ENCODE results near the gene NUDT5. TPM values are rescaled to one million over a fixed set of nuclear protein-coding genes. Genes with fewer than 3 reads are reported as not detected.

The NUDT5 gene
- total and polyA plus RNA-seq, 2 of the 13 experiments (the other 11 are each of a cell fraction or from before 2014, with no cell fraction given) = 79.6 to 134 TPM

GRCh38 chr10:12238821-12239220 lies 43.1 kb upstream of the NUDT5 start (continued):
- TF ChIP-seq, protein P1, sequence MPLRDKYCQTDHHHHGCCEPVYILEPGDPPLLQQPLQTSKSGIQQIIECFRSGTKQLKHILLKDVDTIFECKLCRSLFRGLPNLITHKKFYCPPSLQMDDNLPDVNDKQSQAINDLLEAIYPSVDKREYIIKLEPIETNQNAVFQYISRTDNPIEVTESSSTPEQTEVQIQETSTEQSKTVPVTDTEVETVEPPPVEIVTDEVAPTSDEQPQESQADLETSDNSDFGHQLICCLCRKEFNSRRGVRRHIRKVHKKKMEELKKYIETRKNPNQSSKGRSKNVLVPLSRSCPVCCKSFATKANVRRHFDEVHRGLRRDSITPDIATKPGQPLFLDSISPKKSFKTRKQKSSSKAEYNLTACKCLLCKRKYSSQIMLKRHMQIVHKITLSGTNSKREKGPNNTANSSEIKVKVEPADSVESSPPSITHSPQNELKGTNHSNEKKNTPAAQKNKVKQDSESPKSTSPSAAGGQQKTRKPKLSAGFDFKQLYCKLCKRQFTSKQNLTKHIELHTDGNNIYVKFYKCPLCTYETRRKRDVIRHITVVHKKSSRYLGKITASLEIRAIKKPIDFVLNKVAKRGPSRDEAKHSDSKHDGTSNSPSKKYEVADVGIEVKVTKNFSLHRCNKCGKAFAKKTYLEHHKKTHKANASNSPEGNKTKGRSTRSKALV (CRISPR knock-in tag; IDR thresholded peaks at IDR 0.05) = no peak
- no peak for TF ChIP-seq ZKSCAN5 (CRISPR knock-in tag; IDR thresholded peaks at IDR 0.05)
- peak; percentile 46; the same call in 1 of the 2 replicates for TF ChIP-seq RXRB (CRISPR knock-in tag; IDR thresholded peaks at IDR 0.05; ENCODE audit: borderline replicate concordance)
- peak; percentile 53; the same call in 1 of the 2 replicates for TF ChIP-seq ZNF788 (CRISPR knock-in tag; IDR thresholded peaks at IDR 0.05; ENCODE audit: borderline replicate concordance)
- TF ChIP-seq ZNF337 (CRISPR knock-in tag; IDR thresholded peaks at IDR 0.05; ENCODE audit: borderline replicate concordance, low read depth) = no peak
- TF ChIP-seq ZNF460 (CRISPR knock-in tag; IDR thresholded peaks at IDR 0.05; ENCODE audit: borderline replicate concordance) = peak; percentile 82; the same call in 1 of the 2 replicates
- no peak for TF ChIP-seq CHD4 (IDR thresholded peaks at IDR 0.05; ENCODE audit: borderline replicate concordance, low read length)
- TF ChIP-seq ADNP (CRISPR knock-in tag; IDR thresholded peaks at IDR 0.05) = 0 out of 2 replicates have a peak, but pooled peaks have one; percentile 55
- peak; percentile 67; the same call in 1 of the 2 replicates for TF ChIP-seq ISL2 (CRISPR knock-in tag; IDR thresholded peaks at IDR 0.05)
- TF ChIP-seq YEATS4 (CRISPR knock-in tag; IDR thresholded peaks at IDR 0.05; ENCODE audit: borderline replicate concordance) = no peak
- no peak for TF ChIP-seq KLF15 (CRISPR knock-in tag; IDR thresholded peaks at IDR 0.05; ENCODE audit: borderline replicate concordance)
- TF ChIP-seq NR2F6 (IDR thresholded peaks at IDR 0.05) = 0 out of 2 replicates have a peak, but pooled peaks have one; percentile 10
- peak; percentile 43; the same call in 1 of the 2 replicates for TF ChIP-seq NR2F6 (CRISPR knock-in tag; IDR thresholded peaks at IDR 0.05)
- TF ChIP-seq, protein P2, sequence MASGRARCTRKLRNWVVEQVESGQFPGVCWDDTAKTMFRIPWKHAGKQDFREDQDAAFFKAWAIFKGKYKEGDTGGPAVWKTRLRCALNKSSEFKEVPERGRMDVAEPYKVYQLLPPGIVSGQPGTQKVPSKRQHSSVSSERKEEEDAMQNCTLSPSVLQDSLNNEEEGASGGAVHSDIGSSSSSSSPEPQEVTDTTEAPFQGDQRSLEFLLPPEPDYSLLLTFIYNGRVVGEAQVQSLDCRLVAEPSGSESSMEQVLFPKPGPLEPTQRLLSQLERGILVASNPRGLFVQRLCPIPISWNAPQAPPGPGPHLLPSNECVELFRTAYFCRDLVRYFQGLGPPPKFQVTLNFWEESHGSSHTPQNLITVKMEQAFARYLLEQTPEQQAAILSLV (CRISPR knock-in tag; IDR thresholded peaks at IDR 0.05; ENCODE audit: borderline replicate concordance) = no peak
- no peak for TF ChIP-seq NFE2L1 (CRISPR knock-in tag; IDR thresholded peaks at IDR 0.05; ENCODE audit: borderline replicate concordance)
- no peak for TF ChIP-seq BATF2 (CRISPR knock-in tag; IDR thresholded peaks at IDR 0.05)
- no peak for TF ChIP-seq SOX6 (IDR thresholded peaks at IDR 0.05)
- TF ChIP-seq SOX6 (CRISPR knock-in tag; IDR thresholded peaks at IDR 0.05) = peak; percentile 73
- 0 out of 2 replicates have a peak, but pooled peaks have one; percentile 18 for TF ChIP-seq ZNF609 (CRISPR knock-in tag; IDR thresholded peaks at IDR 0.05; ENCODE audit: borderline replicate concordance)
- TF ChIP-seq ZNF781 (CRISPR knock-in tag; IDR thresholded peaks at IDR 0.05; ENCODE audit: borderline replicate concordance, not compliant biosample characterization) = no peak
- TF ChIP-seq ZNF891 (CRISPR knock-in tag; IDR thresholded peaks at IDR 0.05) = no peak

Measured in HepG2 (cell line).